NB4 (cell line): Measurements from ENCODE around the gene LRP1B.

Source experiments
- DNase-seq: peaks from one replicate; pipeline ENCODE4 v3.0.0; 2010; ENCODE audit warnings: low read depth
- H3K4me3 ChIP-seq: one replicate; pipeline ENCODE4 v1.5.1; 2011; ENCODE audit warnings: mild to moderate bottlenecking, low read depth, low read length, moderate library complexity
- MYC ChIP-seq: IDR thresholded peaks from 2 replicates; pipeline ENCODE4 v1.6.1; 2011; ENCODE audit warnings: low read depth, low read length
- POLR2A ChIP-seq: IDR thresholded peaks from 2 replicates; pipeline ENCODE4 v1.6.1; 2011; ENCODE audit warnings: mild to moderate bottlenecking; ENCODE audit not compliant: insufficient read length; ENCODE audit errors: extremely low read depth
- TF ChIP-seq, protein P1 (sequence below): IDR thresholded peaks from one replicate; pipeline ENCODE4 v1.5.1; 2012; ENCODE audit warnings: low read depth, low read length
- TF ChIP-seq, protein P2 (sequence below): IDR thresholded peaks from 2 replicates; pipeline ENCODE4 v1.6.1; 2011; ENCODE audit warnings: low read depth, low read length

The LRP1B gene

DNA sequence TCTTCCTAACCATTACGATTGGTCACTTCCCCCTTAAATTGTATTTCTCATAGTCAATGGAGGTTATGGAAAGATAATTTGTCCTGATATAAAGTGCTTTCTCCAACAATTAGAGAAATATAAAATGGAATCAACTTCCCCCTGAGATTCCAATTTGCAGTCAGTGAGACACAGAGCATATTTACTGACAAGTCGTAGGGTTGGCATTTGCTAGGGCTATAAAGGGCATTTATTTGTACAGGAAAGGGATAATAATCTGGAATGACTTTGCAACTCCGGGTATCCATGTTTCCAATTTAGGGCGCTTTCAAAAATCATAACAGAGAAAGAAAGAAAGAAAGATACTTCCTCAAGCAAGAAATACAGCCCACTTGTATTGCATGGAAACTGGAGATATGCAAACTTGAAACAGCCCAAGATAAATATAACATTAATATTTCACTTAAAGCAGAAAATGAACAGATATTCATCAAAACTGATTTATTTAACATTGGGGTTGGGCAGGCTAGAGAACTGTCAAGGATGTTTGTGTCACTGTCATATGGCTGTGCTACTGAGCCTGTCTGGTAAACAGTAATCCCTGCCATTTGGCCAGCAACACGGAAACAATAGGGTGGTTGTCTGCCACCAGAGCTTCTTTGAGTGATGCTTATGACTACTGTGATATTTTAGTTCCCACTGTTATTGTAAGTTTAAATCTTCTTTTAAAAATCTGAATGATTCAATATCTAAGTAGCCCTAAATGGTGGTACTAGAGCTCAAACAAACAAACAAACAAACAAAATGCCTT is 621.8 kb downstream of the LRP1B start:
- no peak for TF ChIP-seq POLR2A
- no peak for TF ChIP-seq MYC
- TF ChIP-seq, protein P1, sequence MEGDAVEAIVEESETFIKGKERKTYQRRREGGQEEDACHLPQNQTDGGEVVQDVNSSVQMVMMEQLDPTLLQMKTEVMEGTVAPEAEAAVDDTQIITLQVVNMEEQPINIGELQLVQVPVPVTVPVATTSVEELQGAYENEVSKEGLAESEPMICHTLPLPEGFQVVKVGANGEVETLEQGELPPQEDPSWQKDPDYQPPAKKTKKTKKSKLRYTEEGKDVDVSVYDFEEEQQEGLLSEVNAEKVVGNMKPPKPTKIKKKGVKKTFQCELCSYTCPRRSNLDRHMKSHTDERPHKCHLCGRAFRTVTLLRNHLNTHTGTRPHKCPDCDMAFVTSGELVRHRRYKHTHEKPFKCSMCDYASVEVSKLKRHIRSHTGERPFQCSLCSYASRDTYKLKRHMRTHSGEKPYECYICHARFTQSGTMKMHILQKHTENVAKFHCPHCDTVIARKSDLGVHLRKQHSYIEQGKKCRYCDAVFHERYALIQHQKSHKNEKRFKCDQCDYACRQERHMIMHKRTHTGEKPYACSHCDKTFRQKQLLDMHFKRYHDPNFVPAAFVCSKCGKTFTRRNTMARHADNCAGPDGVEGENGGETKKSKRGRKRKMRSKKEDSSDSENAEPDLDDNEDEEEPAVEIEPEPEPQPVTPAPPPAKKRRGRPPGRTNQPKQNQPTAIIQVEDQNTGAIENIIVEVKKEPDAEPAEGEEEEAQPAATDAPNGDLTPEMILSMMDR, result no peak
- TF ChIP-seq, protein P2, sequence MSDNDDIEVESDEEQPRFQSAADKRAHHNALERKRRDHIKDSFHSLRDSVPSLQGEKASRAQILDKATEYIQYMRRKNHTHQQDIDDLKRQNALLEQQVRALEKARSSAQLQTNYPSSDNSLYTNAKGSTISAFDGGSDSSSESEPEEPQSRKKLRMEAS, result no peak
- H3K4me3 ChIP-seq, result no peak overlapping the region
- no peak for DNase-seq

DNA sequence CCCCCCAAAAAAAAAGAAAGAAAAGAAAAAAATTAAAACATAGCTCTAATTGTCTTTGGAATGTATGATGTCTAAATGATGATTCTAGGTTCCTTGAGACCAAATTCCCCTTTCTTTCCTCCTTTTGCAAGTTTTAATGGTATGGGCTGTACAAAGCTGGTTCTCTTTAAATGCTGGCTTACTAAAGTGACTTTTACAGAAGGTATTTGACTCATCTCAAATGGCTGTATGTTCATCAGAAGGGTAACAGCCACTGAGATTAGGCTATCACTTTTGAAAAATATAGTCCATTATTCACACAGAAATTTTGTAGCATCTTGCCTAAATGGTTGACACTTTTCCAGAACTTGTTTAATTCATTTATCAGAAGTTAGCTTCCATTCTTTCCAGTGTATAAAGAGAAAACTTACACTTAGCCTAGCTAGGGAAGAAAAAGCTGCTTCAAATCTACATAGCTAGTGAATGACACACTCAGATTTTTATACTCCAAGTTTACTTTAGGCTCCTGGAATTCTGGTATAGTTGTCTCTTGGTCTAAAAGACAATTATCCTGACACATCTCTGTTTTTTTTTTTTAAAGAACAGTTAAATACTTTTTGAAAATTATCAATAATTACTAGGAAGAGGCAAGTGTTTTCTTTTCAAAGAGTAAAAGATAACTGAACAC is 622.6 kb downstream of the LRP1B start:
- TF ChIP-seq, protein P1, result no peak
- TF ChIP-seq MYC (no peak), POLR2A (no peak)
- TF ChIP-seq, protein P2, result no peak
- no peak overlapping the region for H3K4me3 ChIP-seq
- no peak for DNase-seq

DNA sequence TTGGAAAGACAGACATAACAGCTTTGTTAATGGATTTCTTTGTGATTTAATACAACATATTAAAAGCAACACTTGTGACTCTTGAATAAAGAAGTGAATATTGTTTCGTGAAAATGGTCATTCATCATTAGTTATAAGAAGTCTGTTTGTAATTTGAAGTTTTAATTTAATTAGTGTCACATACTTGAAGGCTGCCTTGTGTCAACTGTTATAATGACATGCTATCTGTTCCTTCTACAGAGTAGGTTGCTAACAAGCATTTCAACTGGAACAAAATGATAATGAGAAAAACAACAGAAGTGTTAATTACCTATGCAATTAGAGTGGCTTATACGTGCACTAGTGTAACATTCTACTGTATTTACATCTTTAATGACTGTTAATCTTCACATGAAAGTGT is 624.7 kb downstream of the LRP1B start:
- no peak for TF ChIP-seq POLR2A
- TF ChIP-seq, protein P2, result no peak
- TF ChIP-seq, protein P1, result no peak
- no peak overlapping the region for H3K4me3 ChIP-seq
- no peak for DNase-seq

DNA sequence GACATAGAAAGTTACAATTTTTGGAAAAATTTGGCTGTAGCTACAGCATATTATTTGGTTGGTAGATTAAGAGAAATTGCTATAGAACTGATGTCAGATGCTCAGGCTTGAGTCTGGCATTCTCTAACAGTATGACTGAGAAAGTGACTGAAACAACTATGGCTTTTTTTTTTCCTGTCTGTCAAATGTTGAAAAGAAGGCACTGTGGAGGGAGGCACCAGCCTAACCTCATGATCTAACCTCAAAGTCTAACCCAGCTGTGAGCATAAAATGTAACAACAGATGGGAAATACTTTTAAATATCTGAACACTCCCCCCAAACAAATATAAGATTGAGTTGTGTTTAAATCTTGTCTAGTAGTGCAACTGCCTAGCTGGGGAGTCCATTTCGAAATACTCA is 629.1 kb downstream of the LRP1B start:
- no peak overlapping the region for H3K4me3 ChIP-seq
- DNase-seq, result no peak
- TF ChIP-seq, protein P2, result no peak
- TF ChIP-seq MYC (no peak), POLR2A (no peak)
- TF ChIP-seq, protein P1, result no peak

DNA sequence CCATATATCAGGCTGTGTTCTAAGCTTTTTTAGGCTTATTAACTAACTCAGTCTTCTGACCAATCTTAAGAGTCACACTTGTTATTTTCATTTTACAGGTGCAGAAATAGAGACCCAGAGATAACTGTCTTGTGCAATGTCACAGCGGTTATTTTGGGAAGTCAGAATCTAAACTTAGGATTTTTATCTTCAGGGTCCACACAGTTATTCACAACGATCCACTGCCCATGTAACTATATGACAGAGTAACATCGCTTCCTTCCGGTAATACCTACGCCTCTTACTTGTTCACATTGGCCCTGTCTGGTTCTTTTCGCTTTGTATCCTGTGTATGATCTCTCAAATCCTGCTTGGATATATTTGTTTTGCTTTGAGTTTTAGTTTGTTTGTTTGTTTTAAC is 631.7 kb downstream of the LRP1B start:
- TF ChIP-seq, protein P1, result no peak
- TF ChIP-seq, protein P2, result no peak
- no peak for TF ChIP-seq POLR2A
- no peak for TF ChIP-seq MYC
- DNase-seq, result peak; percentile 5
- no peak overlapping the region for H3K4me3 ChIP-seq
